SU-DHL-6 (cell line): ENCODE measurements around the gene HAVCR1.

ENCODE experiments used
- H2AFZ ChIP-seq: fragments of 200-600 bp; sonication (generic); 2 replicates; pipeline ENCODE4 v1.6.1; 2014; ENCODE audit warnings: low read depth, mild to moderate bottlenecking, moderate library complexity, mixed read lengths, antibody characterized with exemption, low read length; ENCODE audit not compliant: severe bottlenecking
- H3F3A ChIP-seq: fragments of 200-600 bp; shearing (Covaris generic); 2 replicates; pipeline ENCODE4 v1.6.0; 2016; ENCODE audit warnings: antibody characterized with exemption, mild to moderate bottlenecking; ENCODE audit not compliant: insufficient read depth
- H3K27ac ChIP-seq: fragments of 200-600 bp; sonication (generic); 2 replicates; pipeline ENCODE4 v1.5.1; 2016; ENCODE audit warnings: low read depth, mild to moderate bottlenecking, low read length, moderate library complexity, mixed read lengths
- H3K27me3 ChIP-seq: fragments of 200-600 bp; sonication (generic), shearing (Covaris generic); 2 replicates; pipeline ENCODE4 v1.6.0; 2014; ENCODE audit warnings: mild to moderate bottlenecking, low read length
- H3K36me3 ChIP-seq: fragments of 200-600 bp; sonication (generic); 2 replicates; pipeline ENCODE4 v1.6.1; 2014; ENCODE audit warnings: mild to moderate bottlenecking, low read length, mixed read lengths
- H3K4me2 ChIP-seq: fragments of 300-600, 200-600 bp; shearing (Covaris generic), sonication (generic); 2 replicates; pipeline ENCODE4 v1.6.0; 2014; ENCODE audit warnings: low read length, low read depth, mild to moderate bottlenecking; ENCODE audit not compliant: poor library complexity, severe bottlenecking
- H3K4me3 ChIP-seq: fragments of 200-600 bp; sonication (generic); 2 replicates; pipeline ENCODE4 v1.5.1; 2014; ENCODE audit warnings: antibody characterized with exemption, low read length, mild to moderate bottlenecking, mixed read lengths; ENCODE audit not compliant: insufficient read depth, poor library complexity, severe bottlenecking
- H3K79me2 ChIP-seq: fragments of 200-600 bp; sonication (generic); 2 replicates; pipeline ENCODE4 v1.6.1; 2014; ENCODE audit warnings: mild to moderate bottlenecking, low read length, moderate library complexity; ENCODE audit not compliant: insufficient read depth
- H3K9ac ChIP-seq: fragments of 200-600 bp; sonication (generic); 2 replicates; pipeline ENCODE4 v1.7.0; 2014; ENCODE audit warnings: mild to moderate bottlenecking, low read length
- H3K9me2 ChIP-seq: fragments of 200-600 bp; sonication (generic); replicated peaks from 2 replicates; pipeline ENCODE4 v1.6.1; 2014; ENCODE audit warnings: low read length; ENCODE audit not compliant: insufficient read depth
- H3K9me3 ChIP-seq: fragments of 200-600 bp; sonication (generic); 2 replicates; pipeline ENCODE4 v1.6.1; 2014; ENCODE audit warnings: low read length, mixed read lengths; ENCODE audit not compliant: insufficient read depth
- H4K20me1 ChIP-seq: fragments of 200-600 bp; sonication (generic); 2 replicates; pipeline ENCODE4 v1.6.1; 2014; ENCODE audit warnings: low read depth, mild to moderate bottlenecking, antibody characterized with exemption, low read length, moderate library complexity, mixed read lengths
- CTCF ChIP-seq: fragments of 200-600 bp; sonication (generic); IDR thresholded peaks from one replicate; pipeline ENCODE4 v1.5.1; 2017; ENCODE audit warnings: antibody characterized with exemption, mild to moderate bottlenecking, low read length, moderate library complexity; ENCODE audit not compliant: insufficient read depth, poor library complexity, severe bottlenecking
- EZH2phosphoT487 ChIP-seq: fragments of 200-600 bp; sonication (generic), shearing (Covaris generic); conservative IDR thresholded peaks from 2 replicates; pipeline ENCODE4 v1.6.1; 2018; ENCODE audit warnings: mild to moderate bottlenecking, antibody characterized with exemption, low read length, moderate library complexity, mixed read lengths

The HAVCR1 gene

DNA sequence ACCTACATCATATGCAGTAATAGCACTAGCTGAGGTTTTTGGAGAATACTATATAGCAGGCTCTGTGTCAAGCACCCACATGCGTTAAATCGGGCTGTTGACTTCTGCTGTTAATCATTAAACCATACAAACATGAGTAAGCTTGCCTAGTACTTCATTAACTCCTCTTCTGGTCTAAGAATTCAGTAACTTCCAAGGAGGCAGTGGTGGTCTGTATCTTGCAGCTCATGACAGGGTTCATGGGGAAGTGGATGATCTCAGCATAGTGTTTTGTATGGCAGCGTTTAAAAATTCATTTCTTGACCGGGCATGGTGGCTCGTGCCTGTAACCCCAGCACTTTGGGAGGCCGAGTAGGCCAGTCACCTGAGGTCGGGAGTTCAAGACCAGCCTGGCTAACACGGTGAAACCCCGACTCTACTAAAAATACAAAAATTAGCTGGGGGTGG is at the start of gene HAVCR1:
TSS of gene HAVCR1 (minus strand) at position 24 of the 447 bp plus-strand sequence. CDS start 1,173 bp downstream, outside the sequence.
- Histone ChIP-seq H3K9ac (no peak within 1 kb of the TSS), H3K9me3 (no peaks in the 10 kb centered on the region), H3K27me3 (no peaks in the 10 kb centered on the region), H3K4me2 (no peak within 1 kb of the TSS), H3K36me3 (no peaks in the 10 kb centered on the region), H3K79me2 (no peaks in the 10 kb centered on the region), H3K27ac (no peak within 1 kb of the TSS), H3F3A (no peaks in the 10 kb centered on the region), H2AFZ (no peak within 1 kb of the TSS), H3K9me2 (no peaks in the 10 kb centered on the region), H4K20me1 (no peaks in the 10 kb centered on the region), H3K4me3 (no peak within 1 kb of the TSS)
- no peak for TF ChIP-seq CTCF
- TF ChIP-seq EZH2phosphoT487 = no peak

DNA sequence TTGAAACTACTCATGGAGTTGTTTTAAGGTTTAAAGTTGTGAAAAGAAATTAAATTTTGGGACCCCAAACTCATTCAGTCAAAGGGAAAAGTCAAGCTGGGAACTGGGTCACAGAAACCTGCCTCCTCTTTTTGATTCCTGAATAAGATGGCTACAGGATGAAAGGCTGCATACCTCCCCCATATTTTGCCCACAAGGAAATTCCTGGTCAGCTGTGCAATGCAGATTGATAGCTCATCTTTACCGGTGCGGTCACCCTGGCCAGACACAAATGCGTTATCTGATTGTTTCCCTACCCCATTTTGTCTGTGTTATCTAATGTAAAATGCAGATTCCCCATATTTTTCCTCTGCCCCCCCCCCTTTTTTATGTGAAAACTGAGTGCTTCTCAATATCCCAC is 48.6 kb upstream of the HAVCR1 start:
- Histone ChIP-seq H3K36me3 (no peaks in the 10 kb centered on the region), H3K79me2 (no peaks in the 10 kb centered on the region; the same call in 1 of the 2 replicates), H3K9me3 (no peaks in the 10 kb centered on the region), H2AFZ (no peak overlapping the region), H3F3A (peaks cover 4% of the 10 kb centered on the region; the same call in 1 of the 2 replicates), H3K4me2 (peak overlapping the region; percentile 62), H4K20me1 (no peaks in the 10 kb centered on the region), H3K9me2 (no peaks in the 10 kb centered on the region), H3K4me3 (peak overlapping the region; percentile 45), H3K27ac (peak overlapping the region; percentile 38; the same call in 1 of the 2 replicates), H3K9ac (peak overlapping the region; percentile 9; the same call in 1 of the 2 replicates), H3K27me3 (no peaks in the 10 kb centered on the region)
- no peak for TF ChIP-seq EZH2phosphoT487
- TF ChIP-seq CTCF = no peak

DNA sequence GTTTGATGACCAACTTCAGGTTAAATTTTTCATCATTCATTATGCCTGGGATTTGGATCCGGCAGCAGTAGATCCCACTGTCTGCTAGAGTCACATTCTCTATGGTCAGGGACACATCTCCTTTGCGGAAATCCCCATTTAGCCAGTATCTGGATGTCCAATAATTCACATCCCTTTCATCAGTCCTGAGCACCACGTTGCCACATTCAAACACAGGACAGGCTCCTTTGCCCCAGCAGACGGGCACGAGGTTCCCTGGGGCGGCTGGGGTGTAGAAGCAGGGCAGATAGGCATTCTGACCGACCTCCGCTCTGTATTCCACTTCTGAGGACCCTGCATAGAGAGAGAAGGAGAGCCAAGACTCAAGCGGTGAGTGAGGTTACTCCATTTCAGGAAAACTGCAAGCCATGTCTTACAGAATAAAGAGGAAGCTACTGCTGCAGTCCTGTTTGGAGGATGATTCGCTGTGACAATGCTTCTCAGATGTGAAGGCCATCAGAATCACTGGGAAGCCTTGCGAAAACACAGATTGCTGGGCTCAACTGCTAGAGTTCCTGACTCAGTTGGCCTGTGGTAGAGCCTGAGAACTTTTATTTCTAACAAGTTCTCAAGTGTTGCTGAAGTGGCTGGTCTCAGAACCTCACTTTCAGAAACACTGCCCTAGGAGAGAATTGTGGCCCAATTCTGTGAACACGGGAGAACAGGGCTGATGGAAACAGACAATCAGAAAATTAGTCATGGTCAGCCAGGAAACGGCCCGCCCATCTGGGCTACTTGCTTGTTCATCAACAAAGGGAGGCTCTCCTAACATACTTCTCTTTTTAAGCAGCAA is 47.9 kb upstream of the HAVCR1 start:
- no peak overlapping the region for H2AFZ ChIP-seq
- no peak for TF ChIP-seq EZH2phosphoT487
- TF ChIP-seq CTCF = no peak
- H3K27ac ChIP-seq = peak overlapping the region; percentile 38

More for the DNA sequence above, 47.9 kb upstream of the HAVCR1 start:
- H3F3A ChIP-seq = peaks cover 4% of the 10 kb centered on the region; the same call in 1 of the 2 replicates
- peak overlapping the region; percentile 62 for H3K4me2 ChIP-seq
- peak overlapping the region; percentile 9; the same call in 1 of the 2 replicates for H3K9ac ChIP-seq
- no peaks in the 10 kb centered on the region for H4K20me1 ChIP-seq
- peak overlapping the region; percentile 45 for H3K4me3 ChIP-seq
- no peaks in the 10 kb centered on the region; the same call in 1 of the 2 replicates for H3K79me2 ChIP-seq
- H3K9me2 ChIP-seq = no peaks in the 10 kb centered on the region
- no peaks in the 10 kb centered on the region for H3K36me3 ChIP-seq
- no peaks in the 10 kb centered on the region for H3K9me3 ChIP-seq
- no peaks in the 10 kb centered on the region for H3K27me3 ChIP-seq
